ENCODE results near the gene SLC38A10.

SLC38A10 gene

DNA sequence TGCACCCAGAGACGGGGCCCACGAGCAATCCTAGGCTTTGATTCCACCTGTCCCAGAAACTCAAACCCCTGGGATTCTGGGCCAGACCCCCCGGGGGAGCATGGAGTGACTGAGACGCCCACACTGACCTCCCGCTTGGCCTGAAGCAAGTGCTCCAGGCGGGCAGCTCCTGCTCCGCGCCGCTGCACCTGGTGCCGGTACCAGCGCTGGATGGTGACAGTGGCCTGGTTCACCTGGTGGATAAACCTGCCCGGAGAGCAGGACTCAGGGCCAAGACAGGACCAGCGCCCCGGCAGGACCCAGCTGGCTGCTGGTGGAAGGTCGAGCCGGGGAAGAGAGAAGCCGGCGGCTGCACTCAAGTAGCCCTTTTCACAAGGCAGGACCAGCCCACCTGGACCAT lies 94.9 kb downstream of the SLC38A10 start:
- no peak for DNase-seq

DNA sequence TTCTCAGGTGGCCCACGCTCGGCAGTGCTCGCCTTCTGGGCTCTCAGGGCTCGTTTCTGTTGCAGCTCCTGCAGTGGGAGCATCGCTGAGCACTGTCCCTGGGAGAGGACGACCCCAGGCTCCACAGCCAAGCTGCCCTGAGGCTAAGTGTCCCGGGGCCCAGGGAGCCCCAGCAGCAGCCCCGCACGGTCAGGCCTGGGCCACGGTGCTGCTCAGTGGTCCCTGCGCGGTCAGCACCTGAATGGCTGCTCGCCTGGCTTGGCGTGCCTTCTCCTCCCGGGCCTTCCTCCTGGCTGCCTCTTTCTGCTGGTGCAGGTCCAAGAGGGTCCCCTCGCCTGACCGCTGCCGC lies 95.7 kb downstream of the SLC38A10 start:
- no peak for DNase-seq

DNA sequence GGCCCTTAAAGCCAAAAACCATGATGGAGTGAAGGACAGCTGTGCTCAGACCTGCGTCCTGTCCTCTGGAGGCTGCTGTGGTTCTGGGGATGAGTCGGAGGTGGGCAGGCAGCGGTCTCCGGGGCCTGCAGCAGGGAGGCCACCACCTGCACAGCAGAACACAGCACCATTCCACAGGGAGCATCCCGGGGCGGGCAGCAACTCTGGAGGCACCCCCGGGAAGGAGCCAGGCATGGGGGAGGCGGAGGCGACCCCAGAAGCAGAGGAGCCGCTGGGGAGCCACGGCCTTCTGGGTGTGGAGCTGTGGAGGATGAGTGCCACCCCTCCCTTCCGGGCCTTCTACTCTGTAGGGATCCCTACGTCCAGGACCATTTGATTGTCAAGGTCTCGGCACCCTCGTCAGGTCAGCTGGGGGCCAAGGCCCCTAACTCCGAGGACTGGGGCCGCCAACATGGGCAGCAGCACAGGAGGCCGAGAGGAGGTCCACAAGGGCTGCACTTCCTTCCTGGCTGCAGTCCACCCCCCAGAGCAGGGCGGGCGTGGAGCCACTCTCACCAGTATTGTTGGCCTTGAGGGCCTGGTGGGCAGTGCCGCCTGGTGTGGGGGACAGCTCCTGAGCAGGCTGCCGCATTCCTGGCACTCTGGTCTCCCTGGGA lies 96.2 kb downstream of the SLC38A10 start:
- no peak for DNase-seq

DNA sequence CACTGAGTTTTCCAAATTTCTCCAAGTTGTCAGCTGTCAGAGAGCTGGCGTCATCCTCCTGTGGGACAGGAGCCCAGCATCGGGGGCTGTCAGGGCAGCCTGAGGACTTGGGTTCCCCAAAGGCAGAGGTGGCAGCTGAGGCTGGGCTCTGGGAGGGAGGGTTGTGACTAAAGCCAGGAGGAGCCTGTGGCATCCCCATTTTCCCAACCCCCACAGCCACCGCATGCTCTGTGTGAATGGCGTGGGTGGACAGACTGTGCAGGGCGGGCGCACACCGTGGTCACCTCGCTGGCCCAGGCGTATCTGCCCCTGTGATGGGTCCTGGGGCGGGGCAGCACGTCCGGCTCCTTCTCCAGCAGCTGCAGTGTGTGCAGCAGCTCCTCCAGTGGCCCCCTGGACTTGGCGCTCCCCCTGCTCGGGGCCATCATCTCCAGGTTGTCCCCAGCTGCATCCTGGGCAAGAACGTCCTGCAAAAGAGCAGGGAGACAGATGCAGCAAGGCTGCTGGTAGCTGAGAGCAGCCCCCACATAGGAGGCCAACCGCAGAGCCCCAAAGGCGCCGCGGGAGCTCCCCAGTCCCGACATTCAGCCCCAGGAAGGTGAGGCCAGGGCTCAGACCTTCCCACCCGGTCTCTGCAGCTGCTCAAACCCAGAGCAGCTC lies 97.1 kb downstream of the SLC38A10 start:
- no peak for DNase-seq

DNA sequence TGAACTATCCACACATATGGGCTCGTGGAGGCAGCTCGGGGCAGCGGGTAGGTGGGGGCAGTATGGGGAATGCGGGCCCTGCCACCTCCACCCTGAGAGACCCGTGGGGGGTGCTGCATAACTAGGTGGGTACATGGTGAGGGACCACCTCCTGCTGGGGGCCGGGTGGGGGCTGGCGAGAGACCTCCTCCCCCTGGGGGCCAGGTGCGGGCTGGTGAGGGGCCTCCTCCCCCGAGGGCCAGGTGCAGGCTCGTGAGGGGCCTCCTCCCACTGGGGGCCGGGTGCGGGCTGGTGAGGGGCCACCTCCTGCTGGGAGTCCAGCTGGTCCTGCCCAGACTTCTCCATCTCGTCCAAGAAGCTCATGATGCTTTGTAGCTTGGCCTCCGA lies 97.7 kb downstream of the SLC38A10 start:
- no peak for DNase-seq

DNA sequence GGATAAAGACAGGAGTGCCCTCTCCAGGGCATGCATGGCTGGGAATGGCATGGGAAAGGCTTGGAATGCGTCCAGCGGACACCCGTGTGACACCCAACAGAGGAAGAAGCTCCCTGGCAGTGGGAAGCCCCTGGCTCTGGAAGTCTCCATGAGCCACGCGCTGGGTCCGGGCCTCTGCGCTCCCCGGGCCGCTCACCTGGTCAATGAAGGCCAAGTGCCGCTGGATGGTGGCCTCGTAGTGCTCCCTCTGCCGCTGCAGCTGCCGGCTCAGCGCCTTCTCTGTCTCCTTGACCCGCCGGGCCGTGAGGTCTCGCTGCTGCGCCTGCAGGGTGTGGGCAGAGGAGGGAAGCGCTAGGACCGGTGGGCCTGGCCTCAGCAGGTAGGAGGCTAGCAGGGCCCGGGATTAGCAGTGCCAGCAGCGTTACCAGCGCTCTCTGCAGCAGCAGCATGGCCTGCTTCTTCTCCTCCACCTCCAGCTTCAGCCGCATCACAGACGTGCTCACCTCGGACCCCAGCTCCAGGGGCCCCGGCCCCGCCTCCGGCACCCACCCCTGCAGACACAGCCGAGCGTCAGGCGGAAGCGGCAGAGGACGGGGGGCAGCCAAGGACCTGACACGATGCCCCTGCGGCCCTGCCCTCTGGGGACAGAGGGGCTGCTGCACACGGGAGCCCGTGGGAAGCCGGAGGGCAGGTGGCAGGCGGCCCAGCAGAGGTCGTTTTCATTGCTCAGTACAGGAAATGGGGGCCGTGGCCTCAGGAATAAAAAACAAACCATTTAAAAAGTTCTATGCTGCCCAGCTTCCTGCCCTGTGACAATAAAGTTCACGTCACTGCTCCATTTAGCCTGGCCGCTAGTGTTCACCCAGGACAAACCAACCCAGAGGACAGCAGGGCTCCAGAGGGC lies 98.3 kb downstream of the SLC38A10 start:
- DNase-seq: no peak

DNA sequence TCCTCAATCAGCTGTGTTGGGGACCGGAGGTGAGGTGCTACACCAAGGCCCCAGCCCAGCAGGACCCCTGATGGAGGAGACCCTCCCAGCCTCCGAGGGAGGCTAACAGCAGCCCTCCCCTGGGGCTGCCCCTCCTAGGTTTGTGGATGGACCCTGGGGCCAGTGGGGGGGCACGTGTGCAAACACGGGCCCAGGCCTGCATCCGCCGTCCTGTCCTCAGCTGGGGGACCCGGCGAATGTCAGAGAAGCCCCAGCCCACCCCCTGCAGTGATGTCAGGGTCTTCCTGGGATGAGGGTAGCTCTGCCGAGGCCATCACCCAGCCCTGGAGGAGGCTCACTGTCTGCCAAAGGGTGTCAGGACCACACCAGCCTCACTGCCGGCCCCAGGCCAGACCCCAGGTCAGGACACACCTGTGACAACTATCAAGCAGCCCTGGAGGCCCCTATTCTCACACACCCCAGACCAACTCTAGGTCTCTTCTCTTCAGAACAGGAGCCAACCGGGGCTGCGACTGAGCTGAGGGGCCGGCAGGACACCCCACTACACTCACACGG lies 99.1 kb downstream of the SLC38A10 start:
- no peak for DNase-seq

All from suppressor macrophage treated with lipopolysaccharide for 1 hour (primary cell).